Mucosa of descending colon (tissue), 3 donors: ENCODE measurements around the gene PUM1. TPM values are rescaled to one million over a fixed set of nuclear protein-coding genes. Genes with fewer than 3 reads are reported as not detected.

Experiments used
- ATAC-seq: fragments of 200-7000 bp; cut with Tn5 transposase; one replicate; pipeline ENCODE4 v1.9.1; 2020; ENCODE audit warnings: mild to moderate bottlenecking, moderate library complexity
- DNase-seq, 3 donors: peaks; one replicate each; pipeline ENCODE4 v3.0.0-alpha.2; 2020
- H3K36me3 ChIP-seq: fragments of 200-600 bp; one replicate; pipeline ENCODE4 v1.8.0; 2021; ENCODE audit warnings: low read depth, mild to moderate bottlenecking
- H3K4me1 ChIP-seq: fragments of 200-600 bp; one replicate; pipeline ENCODE4 v1.8.0; 2021; ENCODE audit warnings: low read depth, mild to moderate bottlenecking
- H3K4me3 ChIP-seq: fragments of 200-600 bp; one replicate; pipeline ENCODE4 v1.8.0; 2021; ENCODE audit warnings: mild to moderate bottlenecking
- H3K9me3 ChIP-seq: fragments of 200-600 bp; one replicate; pipeline ENCODE4 v1.8.0; 2021; ENCODE audit warnings: mild to moderate bottlenecking
- intact Hi-C, 2 donors: fragments of 100-400 bp; cut with DNase I in 1 of 2; cut with micrococcal nuclease in 1 of 2; formaldehyde crosslinking; loops; one replicate each; pipeline versions ENCODE4 v1.11.0 to v1.11.1; 2022; cut with DNase I, micrococcal nuclease
- total RNA-seq, 3 donors: library from RNA; stranded (reverse); fragmentation: NEBNext Ultra II Directional in 2 of 3; extraction: Animal tissue kit (Norgen Biotek cat#: 25700) in 2 of 3; gene quantifications; one replicate each; pipeline versions ENCODE4 v1.2.1 to v1.2.4, GENCODE V29; 2021 to 2023
- TF ChIP-seq, protein P1 (sequence below): fragments of 200-600 bp; IDR thresholded peaks from one replicate; pipeline ENCODE4 v1.8.0; 2022; ENCODE audit warnings: antibody characterized with exemption, mild to moderate bottlenecking
- donor health status: DM: no; HTN: no; CAD: no; lungs with moderate emphysema.
- donor health status: DM: no; HTN: no; CAD: no.
- donor health status: DM: no; HTN: yes; CAD: no.

The PUM1 gene
- total RNA-seq, 3 donors from 2014 or later, result 116 to 135 (median 127) TPM

DNA sequence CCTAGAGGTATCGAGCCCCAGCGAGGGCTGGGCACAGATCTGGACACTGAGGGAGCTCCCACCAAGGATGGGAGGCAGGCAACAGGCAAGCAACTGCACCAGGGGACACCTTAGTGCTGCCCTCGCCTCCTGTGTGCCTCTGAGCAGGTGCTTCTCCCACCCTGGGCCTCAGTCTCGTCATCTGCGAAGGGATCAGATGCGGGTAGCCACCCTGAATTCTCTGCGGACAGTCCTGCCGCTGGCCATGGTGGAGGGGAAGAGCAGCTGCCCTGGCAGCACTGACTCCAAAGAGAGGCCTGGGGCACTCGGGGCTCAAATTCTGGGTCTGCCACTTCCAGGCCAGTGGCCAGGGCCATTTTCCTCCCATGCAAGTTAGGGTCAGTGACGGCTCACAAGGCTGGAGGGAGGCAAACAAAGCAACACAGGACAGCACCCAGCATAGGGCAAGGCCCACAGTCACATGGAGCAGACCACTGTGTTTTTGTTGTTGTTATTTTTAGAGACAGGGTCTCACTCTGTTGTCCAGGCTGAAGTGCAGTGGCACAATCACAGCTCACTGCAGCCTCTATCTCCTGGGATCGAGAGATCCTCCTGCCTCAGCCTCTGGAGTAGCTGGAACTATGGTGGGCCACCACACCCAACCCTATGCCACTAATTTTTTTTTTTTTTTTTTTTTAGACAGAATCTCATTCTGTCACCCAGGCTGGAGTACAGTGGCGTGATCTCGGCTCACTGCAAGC, 149.9 kb downstream of the PUM1 start:
- H3K4me1 ChIP-seq, result no peaks in the 10 kb centered on the region
- no peaks in the 10 kb centered on the region for H3K36me3 ChIP-seq
- H3K9me3 ChIP-seq, result no peaks in the 10 kb centered on the region
- TF ChIP-seq, protein P1, sequence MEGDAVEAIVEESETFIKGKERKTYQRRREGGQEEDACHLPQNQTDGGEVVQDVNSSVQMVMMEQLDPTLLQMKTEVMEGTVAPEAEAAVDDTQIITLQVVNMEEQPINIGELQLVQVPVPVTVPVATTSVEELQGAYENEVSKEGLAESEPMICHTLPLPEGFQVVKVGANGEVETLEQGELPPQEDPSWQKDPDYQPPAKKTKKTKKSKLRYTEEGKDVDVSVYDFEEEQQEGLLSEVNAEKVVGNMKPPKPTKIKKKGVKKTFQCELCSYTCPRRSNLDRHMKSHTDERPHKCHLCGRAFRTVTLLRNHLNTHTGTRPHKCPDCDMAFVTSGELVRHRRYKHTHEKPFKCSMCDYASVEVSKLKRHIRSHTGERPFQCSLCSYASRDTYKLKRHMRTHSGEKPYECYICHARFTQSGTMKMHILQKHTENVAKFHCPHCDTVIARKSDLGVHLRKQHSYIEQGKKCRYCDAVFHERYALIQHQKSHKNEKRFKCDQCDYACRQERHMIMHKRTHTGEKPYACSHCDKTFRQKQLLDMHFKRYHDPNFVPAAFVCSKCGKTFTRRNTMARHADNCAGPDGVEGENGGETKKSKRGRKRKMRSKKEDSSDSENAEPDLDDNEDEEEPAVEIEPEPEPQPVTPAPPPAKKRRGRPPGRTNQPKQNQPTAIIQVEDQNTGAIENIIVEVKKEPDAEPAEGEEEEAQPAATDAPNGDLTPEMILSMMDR, result no peak
- ATAC-seq (no peak), DNase-seq (no peak)
- H3K4me3 ChIP-seq, result no peak overlapping the region
- intact Hi-C loops, result no loop called here

DNA sequence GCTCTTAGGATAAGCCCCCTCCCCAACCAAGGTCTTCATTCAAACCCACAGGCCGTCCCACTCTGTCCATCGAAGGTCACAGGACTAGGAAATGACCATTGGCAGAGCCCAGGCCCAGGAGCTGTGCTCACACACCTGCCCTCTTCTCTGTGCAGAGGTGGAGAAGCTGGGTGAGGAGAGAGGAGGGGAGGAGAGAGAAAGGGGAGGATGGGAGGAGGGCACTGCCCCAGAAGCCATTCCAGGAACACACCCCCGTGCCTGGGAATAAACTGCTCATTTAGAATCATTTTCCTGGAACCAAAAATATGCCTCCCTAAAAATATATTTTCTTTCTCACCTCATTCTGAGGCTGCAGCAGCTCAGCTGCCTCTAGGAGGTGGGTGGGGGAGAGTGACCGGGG, 150.6 kb downstream of the PUM1 start:
- Histone ChIP-seq H3K9me3 (no peaks in the 10 kb centered on the region), H3K4me3 (no peak overlapping the region), H3K36me3 (no peaks in the 10 kb centered on the region), H3K4me1 (peaks cover 1% of the 10 kb centered on the region)
- ATAC-seq (no peak), DNase-seq (no peak)
- intact Hi-C loops, result loop anchor here (5.0 kb wide), 2 partner anchors 113 to 133 kb away; no protein-coding TSS in a partner anchor
- TF ChIP-seq, protein P1, result no peak

DNA sequence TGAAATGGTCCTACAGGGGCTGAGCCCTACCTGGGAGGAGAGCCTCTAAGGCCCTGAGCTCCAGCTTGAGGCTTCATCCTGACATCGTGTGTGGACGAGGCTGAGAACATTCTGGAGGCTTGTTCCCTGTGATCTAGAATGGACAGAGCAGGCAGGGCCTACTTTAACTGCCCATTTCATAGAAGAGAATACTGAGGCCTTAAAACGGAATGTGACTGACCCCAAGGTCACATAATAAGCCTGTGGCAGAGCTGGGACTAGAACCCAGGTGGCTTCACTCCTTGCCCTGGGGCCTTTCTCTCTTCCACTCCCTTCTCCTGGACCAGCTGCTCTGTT, 151.0 kb downstream of the PUM1 start:
- DNase-seq (no peak), ATAC-seq (no peak)
- Histone ChIP-seq H3K4me1 (peaks cover 5% of the 10 kb centered on the region), H3K9me3 (no peaks in the 10 kb centered on the region), H3K4me3 (no peak overlapping the region), H3K36me3 (no peaks in the 10 kb centered on the region)
- TF ChIP-seq, protein P1, result no peak
- intact Hi-C loops, result loop anchor here (5.0 kb wide), 2 partner anchors 112 to 132 kb away; no protein-coding TSS in a partner anchor

- intact Hi-C loops, result loop anchor here (2.0 to 5.0 kb wide), 3 partner anchors 111 to 131 kb away; no protein-coding TSS in a partner anchor
- no peaks in the 10 kb centered on the region for H3K36me3 ChIP-seq
- peaks cover 11% of the 10 kb centered on the region for H3K4me1 ChIP-seq
- peak; percentile 5 for ATAC-seq
- no peak overlapping the region for H3K4me3 ChIP-seq
- no peaks in the 10 kb centered on the region for H3K9me3 ChIP-seq
- TF ChIP-seq, protein P1, result no peak
- DNase-seq, result peak; percentile 41 to 63 (median 49)
Measured at GRCh38 chr1:30912913-30913652, 152.4 kb downstream of the PUM1 start.

DNA sequence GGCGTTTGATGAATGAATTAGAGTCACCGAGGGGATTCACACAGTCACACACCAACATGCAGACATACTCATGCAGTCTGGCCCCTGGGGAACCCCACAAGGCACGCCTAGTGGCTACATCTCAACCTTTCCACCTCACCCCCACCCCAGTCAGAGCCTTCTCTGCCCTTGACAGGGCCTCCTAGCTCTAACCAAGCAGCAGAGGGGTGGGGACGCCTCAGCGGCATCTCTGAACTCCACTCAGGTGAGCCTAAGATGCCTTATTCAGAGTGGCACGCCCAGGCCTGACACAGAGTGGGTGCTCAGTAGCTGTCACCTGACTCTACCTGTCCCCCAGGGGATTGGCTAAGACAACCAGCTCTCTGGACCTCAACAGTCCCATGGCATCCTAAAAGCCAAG, 153.3 kb downstream of the PUM1 start:
- ATAC-seq (no peak), DNase-seq (no peak)
- TF ChIP-seq, protein P1, result no peak
- no peaks in the 10 kb centered on the region for H3K9me3 ChIP-seq
- H3K4me3 ChIP-seq, result no peak overlapping the region
- intact Hi-C loops, result loop anchor here (2.0 to 5.0 kb wide), 3 partner anchors 110 to 130 kb away; no protein-coding TSS in a partner anchor
- H3K4me1 ChIP-seq, result peaks cover 11% of the 10 kb centered on the region
- no peaks in the 10 kb centered on the region for H3K36me3 ChIP-seq
